RKO (cell line): ENCODE results near the gene IPPK.

ENCODE experiments used
- DNase-seq: peaks from one replicate; pipeline ENCODE4 v3.0.0-alpha.2; 2016; ENCODE audit warnings: low spot score

Gene IPPK

GRCh38 chr9:92657296-92658094, 12.4 kb downstream of the IPPK start:
- DNase-seq = no peak

- no peak for DNase-seq
Measured at GRCh38 chr9:92656537-92656925, 13.4 kb downstream of the IPPK start.

GRCh38 chr9:92655896-92656536, 13.9 kb downstream of the IPPK start:
- DNase-seq = no peak

GRCh38 chr9:92655366-92655765, 14.6 kb downstream of the IPPK start:
- no peak for DNase-seq

GRCh38 chr9:92654481-92655301, 15.2 kb downstream of the IPPK start:
- DNase-seq = no peak

GRCh38 chr9:92652461-92652860, 17.5 kb downstream of the IPPK start:
- no peak for DNase-seq

- DNase-seq = no peak
Measured at GRCh38 chr9:92650839-92651621, 18.9 kb downstream of the IPPK start.

- no peak for DNase-seq
Measured at GRCh38 chr9:92650296-92650695, 19.6 kb downstream of the IPPK start.

GRCh38 chr9:92649007-92649406, 20.9 kb downstream of the IPPK start:
- DNase-seq = no peak

GRCh38 chr9:92648474-92648971, 21.4 kb downstream of the IPPK start:
- no peak for DNase-seq

- no peak for DNase-seq
Measured at GRCh38 chr9:92647671-92648473, 22.1 kb downstream of the IPPK start.

- DNase-seq = no peak
Measured at GRCh38 chr9:92645041-92645440, 24.9 kb downstream of the IPPK start.

- no peak for DNase-seq
Measured at GRCh38 chr9:92644278-92644677, 25.7 kb downstream of the IPPK start.

GRCh38 chr9:92642564-92642963, 27.4 kb downstream of the IPPK start:
- no peak for DNase-seq

GRCh38 chr9:92642041-92642451, 27.9 kb downstream of the IPPK start:
- DNase-seq = no peak

- no peak for DNase-seq
Measured at GRCh38 chr9:92641092-92641809, 28.7 kb downstream of the IPPK start.

- no peak for DNase-seq
Measured at GRCh38 chr9:92640398-92641091, 29.4 kb downstream of the IPPK start.

GRCh38 chr9:92639791-92640271, 30.1 kb downstream of the IPPK start:
- DNase-seq = no peak

GRCh38 chr9:92639124-92639523, 30.8 kb downstream of the IPPK start:
- DNase-seq = no peak
